ENCODE data around the gene TNIK. TPM values are rescaled to one million over a fixed set of nuclear protein-coding genes. Genes with fewer than 3 reads are reported as not detected.
"Not testable (repeated sequence)": the region's sequence is repeated elsewhere in the genome, so short reads cannot be mapped to it uniquely, and the experiment has no call there.

TNIK gene
- total RNA-seq, 1 experiment from 2014 or later: 14.8 TPM

DNA sequence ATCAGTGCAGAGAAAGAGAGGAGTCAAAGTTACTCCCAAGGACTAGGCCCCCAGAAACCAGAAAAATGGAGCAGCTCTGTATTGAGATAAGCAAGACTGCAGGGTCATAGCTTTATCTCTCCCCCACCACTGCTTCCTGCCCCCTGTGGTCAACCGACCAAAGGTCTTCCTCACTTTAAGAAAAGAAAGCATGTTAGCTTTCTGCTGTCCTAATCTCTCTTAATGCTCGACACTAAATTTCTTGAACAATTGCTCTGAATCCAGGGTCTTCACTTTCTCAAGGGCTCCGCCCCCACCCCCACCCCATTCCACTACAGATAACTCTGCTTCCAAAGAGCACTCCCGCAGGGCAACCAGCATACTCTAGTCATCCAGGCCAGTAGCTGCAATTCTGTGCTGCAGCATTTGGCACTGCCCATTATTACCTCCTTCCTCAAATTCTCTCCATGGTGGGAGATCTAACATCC, 31.9 kb downstream of the TNIK start:
- no peak for DNase-seq
- Histone ChIP-seq H3K27me3 (no peaks in the 10 kb centered on the region), H3K27ac (no peak overlapping the region), H3K36me3 (no peaks in the 10 kb centered on the region), H3K9me3 (replicated peaks) (no peaks in the 10 kb centered on the region), H3K4me3 (no peak overlapping the region), H3K4me1 (no peaks in the 10 kb centered on the region)

- no peaks in the 10 kb centered on the region for H3K4me1 ChIP-seq
- DNase-seq: no peak
- H3K36me3 ChIP-seq: no peaks in the 10 kb centered on the region
- H3K27me3 ChIP-seq: no peaks in the 10 kb centered on the region
- no peak overlapping the region for H3K4me3 ChIP-seq
- H3K9me3 ChIP-seq (replicated peaks): no peaks in the 10 kb centered on the region
- no peak overlapping the region for H3K27ac ChIP-seq
Measured at GRCh38 chr3:171427771-171428320, 32.4 kb downstream of the TNIK start.

GRCh38 chr3:171424063-171424462, 36.1 kb downstream of the TNIK start:
- not testable (repeated sequence) for DNase-seq; H3K27ac ChIP-seq; H3K9me3 ChIP-seq (replicated peaks); H3K4me1 ChIP-seq; H3K36me3 ChIP-seq; H3K4me3 ChIP-seq; H3K27me3 ChIP-seq

- H3K4me1 ChIP-seq; H3K9me3 ChIP-seq (replicated peaks); H3K27me3 ChIP-seq; H3K36me3 ChIP-seq; DNase-seq; H3K27ac ChIP-seq; H3K4me3 ChIP-seq: not testable (repeated sequence)
Measured at GRCh38 chr3:171422855-171423254, 37.4 kb downstream of the TNIK start.

GRCh38 chr3:171420667-171421066, 39.5 kb downstream of the TNIK start:
- DNase-seq: no peak
- H3K36me3 ChIP-seq: no peaks in the 10 kb centered on the region
- no peak overlapping the region for H3K4me3 ChIP-seq
- no peaks in the 10 kb centered on the region for H3K4me1 ChIP-seq
- H3K27me3 ChIP-seq: no peaks in the 10 kb centered on the region
- no peak overlapping the region for H3K27ac ChIP-seq
- H3K9me3 ChIP-seq (replicated peaks): no peaks in the 10 kb centered on the region

- no peaks in the 10 kb centered on the region for H3K9me3 ChIP-seq (replicated peaks)
- H3K4me1 ChIP-seq: no peaks in the 10 kb centered on the region
- no peak overlapping the region for H3K27ac ChIP-seq
- H3K27me3 ChIP-seq: no peaks in the 10 kb centered on the region
- H3K36me3 ChIP-seq: no peaks in the 10 kb centered on the region
- no peak for DNase-seq
- H3K4me3 ChIP-seq: no peak overlapping the region
Measured at GRCh38 chr3:171419457-171419856, 40.7 kb downstream of the TNIK start.

DNA sequence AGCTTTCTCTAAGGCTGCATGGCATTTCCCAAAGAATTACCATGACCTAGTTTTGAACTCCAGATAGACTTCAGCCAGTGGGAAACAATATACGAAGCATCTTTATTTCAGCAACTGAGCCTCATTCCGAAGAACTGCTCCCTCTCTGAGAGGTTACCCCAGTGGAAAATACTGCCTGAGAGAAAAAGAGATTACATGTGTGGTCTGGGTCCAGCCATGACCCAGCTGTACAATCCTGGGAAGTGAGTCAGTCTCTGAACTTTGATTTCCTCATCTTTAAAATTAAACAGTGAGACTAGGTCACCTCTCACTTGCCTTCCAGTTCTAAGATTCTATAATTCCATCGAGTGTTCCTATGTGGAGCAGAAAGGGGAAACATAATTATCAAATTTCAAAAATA, 42.4 kb downstream of the TNIK start:
- H3K9me3 ChIP-seq (replicated peaks): no peaks in the 10 kb centered on the region
- no peaks in the 10 kb centered on the region for H3K36me3 ChIP-seq
- no peaks in the 10 kb centered on the region for H3K4me1 ChIP-seq
- no peak overlapping the region for H3K27ac ChIP-seq
- no peak overlapping the region for H3K4me3 ChIP-seq
- no peak for DNase-seq
- no peaks in the 10 kb centered on the region for H3K27me3 ChIP-seq

DNA sequence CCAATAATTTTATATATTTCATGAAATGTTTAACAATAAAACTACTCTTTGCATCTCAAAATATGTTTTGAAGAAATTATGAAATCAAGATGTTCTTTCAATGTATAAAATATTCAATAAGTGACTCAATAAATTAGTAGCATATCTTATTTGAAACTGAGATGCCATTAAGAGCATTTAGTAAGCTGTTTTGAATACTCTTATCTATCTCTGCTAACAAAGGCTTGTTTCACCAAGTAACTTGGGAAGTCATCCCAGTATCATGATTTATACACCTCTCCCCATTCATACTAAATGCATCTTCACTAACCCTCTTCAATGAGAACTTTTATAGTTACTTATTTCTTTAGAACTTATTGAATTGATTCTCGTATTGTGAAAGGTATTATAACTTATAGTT, 43.1 kb downstream of the TNIK start:
- Histone ChIP-seq H3K36me3 (no peaks in the 10 kb centered on the region), H3K27me3 (no peaks in the 10 kb centered on the region), H3K4me1 (no peaks in the 10 kb centered on the region), H3K9me3 (replicated peaks) (no peaks in the 10 kb centered on the region), H3K4me3 (no peak overlapping the region), H3K27ac (no peak overlapping the region)
- DNase-seq: no peak

DNA sequence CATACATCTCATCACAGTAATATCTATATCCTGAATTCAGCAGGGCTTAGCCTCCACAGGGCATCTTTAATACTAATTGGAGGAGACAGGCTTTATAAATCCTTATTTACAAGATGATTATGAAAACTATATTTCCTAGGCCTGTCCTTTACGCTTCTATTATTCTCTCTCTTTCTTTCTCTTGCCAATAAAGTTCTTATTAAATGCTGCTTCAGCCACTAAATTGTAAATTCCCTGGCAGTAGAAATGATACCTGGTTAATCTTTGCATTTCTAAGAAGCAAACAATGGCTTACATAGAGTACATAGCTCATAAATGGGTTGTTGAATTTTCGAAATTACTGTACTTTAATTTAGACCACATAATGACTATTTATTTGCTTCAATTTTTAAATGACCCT, 43.5 kb downstream of the TNIK start:
- H3K27ac ChIP-seq: no peak overlapping the region
- H3K9me3 ChIP-seq (replicated peaks): no peaks in the 10 kb centered on the region
- no peaks in the 10 kb centered on the region for H3K4me1 ChIP-seq
- no peak for DNase-seq
- H3K36me3 ChIP-seq: no peaks in the 10 kb centered on the region
- H3K4me3 ChIP-seq: no peak overlapping the region
- no peaks in the 10 kb centered on the region for H3K27me3 ChIP-seq

- no peak for DNase-seq
- Histone ChIP-seq H3K27me3 (no peaks in the 10 kb centered on the region), H3K36me3 (no peaks in the 10 kb centered on the region), H3K27ac (no peak overlapping the region), H3K9me3 (replicated peaks) (no peaks in the 10 kb centered on the region), H3K4me3 (no peak overlapping the region), H3K4me1 (no peaks in the 10 kb centered on the region)
Measured at GRCh38 chr3:171416061-171416460, 44.1 kb downstream of the TNIK start.

DNA sequence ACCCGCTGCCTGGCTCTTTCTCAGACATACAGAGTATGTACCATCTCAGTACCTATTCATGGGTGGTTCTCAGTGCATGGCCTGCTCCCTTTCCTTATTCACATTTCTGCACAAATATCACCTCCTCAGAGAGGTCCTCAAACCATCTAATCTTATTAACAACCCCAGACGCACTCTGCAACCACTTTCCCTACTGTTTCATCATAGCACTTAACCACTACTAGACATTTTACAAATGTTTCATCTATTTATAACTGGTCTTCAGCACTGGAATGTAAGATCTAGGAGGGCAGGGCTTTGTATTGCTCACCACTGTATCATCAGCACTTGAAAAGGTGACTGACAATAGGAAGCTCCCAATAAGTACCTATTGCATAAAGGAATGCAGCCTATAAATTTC, 45.1 kb downstream of the TNIK start:
- Histone ChIP-seq H3K4me3 (no peak overlapping the region), H3K36me3 (no peaks in the 10 kb centered on the region), H3K9me3 (replicated peaks) (no peaks in the 10 kb centered on the region), H3K4me1 (no peaks in the 10 kb centered on the region), H3K27me3 (no peaks in the 10 kb centered on the region), H3K27ac (no peak overlapping the region)
- DNase-seq: no peak

DNA sequence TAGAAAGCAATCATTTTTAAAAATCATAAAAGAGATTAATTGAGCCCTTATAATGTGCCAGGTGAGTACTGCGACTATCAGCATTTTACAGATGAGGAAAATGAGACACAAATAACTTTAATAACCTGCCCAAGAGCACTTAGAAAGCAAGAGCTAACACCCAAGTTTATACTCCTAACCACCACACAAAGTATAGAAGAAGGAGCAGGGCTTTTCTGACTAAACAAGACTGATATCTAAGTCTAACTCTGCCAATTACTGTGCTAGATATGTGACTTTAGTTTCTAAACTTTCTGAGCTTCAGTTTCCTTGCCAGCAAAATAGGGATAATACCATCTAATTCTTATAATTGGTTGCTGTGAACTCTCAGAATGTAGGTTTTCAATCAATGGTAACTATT, 47.7 kb downstream of the TNIK start:
- Histone ChIP-seq H3K9me3 (replicated peaks) (no peaks in the 10 kb centered on the region), H3K4me3 (no peak overlapping the region), H3K27ac (no peak overlapping the region), H3K27me3 (no peaks in the 10 kb centered on the region), H3K4me1 (no peaks in the 10 kb centered on the region), H3K36me3 (no peaks in the 10 kb centered on the region)
- DNase-seq: no peak

GRCh38 chr3:171412054-171412453, 48.2 kb downstream of the TNIK start:
- H3K9me3 ChIP-seq (replicated peaks): no peaks in the 10 kb centered on the region

DNA sequence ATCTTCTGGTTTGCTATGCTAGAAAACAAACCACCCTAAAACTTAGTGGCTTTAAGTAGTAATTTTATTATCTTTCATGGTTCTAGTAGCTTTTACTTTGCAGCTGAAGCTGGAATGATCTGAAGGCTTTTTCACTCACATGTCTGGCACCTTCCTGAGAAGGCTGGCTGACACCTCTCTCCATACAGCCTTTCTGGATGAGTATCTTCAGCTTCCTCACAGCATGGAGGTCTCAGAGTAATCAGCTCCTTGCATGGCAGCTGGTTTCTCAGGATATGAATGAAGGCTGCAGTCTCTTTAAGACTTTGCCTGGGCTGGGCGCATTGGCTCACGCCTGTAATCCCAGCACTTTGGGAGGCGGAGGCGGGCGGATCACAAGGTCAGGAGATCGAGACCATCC, 50.0 kb downstream of the TNIK start:
- Histone ChIP-seq H3K4me1 (no peaks in the 10 kb centered on the region), H3K4me3 (no peak overlapping the region), H3K27me3 (no peaks in the 10 kb centered on the region), H3K27ac (no peak overlapping the region), H3K9me3 (replicated peaks) (no peaks in the 10 kb centered on the region), H3K36me3 (no peaks in the 10 kb centered on the region)
- no peak for DNase-seq

More at GRCh38 chr3:171412054-171412453, 48.2 kb downstream of the TNIK start:
- H3K36me3 ChIP-seq: no peaks in the 10 kb centered on the region
- H3K27ac ChIP-seq: no peak overlapping the region
- DNase-seq: no peak
- H3K4me3 ChIP-seq: no peak overlapping the region
- no peaks in the 10 kb centered on the region for H3K27me3 ChIP-seq
- H3K4me1 ChIP-seq: no peaks in the 10 kb centered on the region

- H3K36me3 ChIP-seq: no peaks in the 10 kb centered on the region
- no peak overlapping the region for H3K4me3 ChIP-seq
- no peak overlapping the region for H3K27ac ChIP-seq
- DNase-seq: no peak
- peaks cover 3% of the 10 kb centered on the region; the same call in 1 of the 2 replicates for H3K9me3 ChIP-seq (replicated peaks)
- no peaks in the 10 kb centered on the region for H3K27me3 ChIP-seq
- H3K4me1 ChIP-seq: no peaks in the 10 kb centered on the region
Measured at GRCh38 chr3:171407759-171408158, 52.4 kb downstream of the TNIK start.

DNA sequence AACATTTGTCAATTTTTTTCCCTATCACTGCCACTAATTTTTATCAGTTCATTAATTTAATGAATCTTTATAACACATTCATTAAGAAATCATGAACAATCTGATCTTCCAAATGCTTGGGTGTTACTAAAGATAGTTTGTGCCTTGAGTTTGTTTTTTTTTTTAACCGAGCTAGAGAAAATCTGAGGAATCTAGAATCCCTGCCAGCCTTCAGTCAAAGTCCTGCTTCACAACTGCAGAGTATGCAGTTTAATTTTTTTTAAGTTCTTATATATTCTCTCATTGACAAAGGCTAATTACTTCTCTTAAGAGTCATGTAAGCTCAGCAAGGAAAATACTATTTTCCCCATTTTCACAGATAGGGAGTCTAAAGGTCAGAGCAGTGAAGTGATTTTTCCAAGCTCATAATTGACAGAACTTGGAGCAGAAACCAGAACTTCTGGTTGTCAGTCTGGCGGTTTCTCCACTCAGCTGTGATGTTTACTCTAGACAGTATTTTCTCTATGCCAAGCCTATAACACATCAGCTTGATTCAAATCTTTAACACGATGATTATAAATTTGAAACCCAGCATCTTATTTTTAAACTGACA, 55.7 kb downstream of the TNIK start:
- Histone ChIP-seq H3K9me3 (replicated peaks) (peaks cover 3% of the 10 kb centered on the region; the same call in 1 of the 2 replicates), H3K36me3 (no peaks in the 10 kb centered on the region), H3K4me3 (no peak overlapping the region), H3K27ac (no peak overlapping the region), H3K27me3 (no peaks in the 10 kb centered on the region), H3K4me1 (no peaks in the 10 kb centered on the region)
- no peak for DNase-seq
